HCT116 (cell line): ENCODE measurements around the gene GRID2. TPM values are rescaled to one million over a fixed set of nuclear protein-coding genes. Genes with fewer than 3 reads are reported as not detected.

Experiments used
- ATAC-seq: fragments of 200-7000 bp; cut with Tn5 transposase; 2 replicates; pipeline ENCODE4 v1.9.1; 2020; ENCODE audit warnings: mild to moderate bottlenecking, moderate library complexity
- BruUV-seq: library from RNA; stranded (reverse); fragments of 400-500 nt; replicated peaks from 2 replicates; lab custom pipeline; 2021; lab: Mats Ljungman, UMichigan
- CTCF ChIA-PET: fragments of 300-600 bp; sonication (Branson Sonifier 250); formaldehyde crosslinking; loops from one replicate; lab custom pipeline; 2021; ENCODE audit warnings: antibody characterized with exemption; lab: Charles Lee
- POLR2A ChIA-PET: fragments of 300-600, 350-600 bp; sonication (Branson Sonifier 250); formaldehyde crosslinking; loops from one replicate; lab custom pipeline; 2021; ENCODE audit warnings: antibody characterized with exemption; lab: Charles Lee
- RAD21 ChIA-PET, 2 experiments: fragments of 300-600 bp; sonication (Branson Sonifier 250); formaldehyde crosslinking; loops; one replicate each; lab custom pipeline; 2023; ENCODE audit warnings: low total read pairs in 2 of 2; ENCODE audit not compliant: uncharacterized antibody in 2 of 2, unreplicated experiment in 2 of 2, low non-redundant PET in 1 of 2; lab: Charles Lee
- DNase-seq: peaks from one replicate; pipeline ENCODE4 v3.0.0-alpha.2; 2010; ENCODE audit warnings: low read depth, low spot score
- H2AFZ ChIP-seq: fragments of 200-600 bp; shearing (Covaris generic), sonication (generic); 2 replicates; pipeline ENCODE4 v1.6.1; 2017; ENCODE audit warnings: low read depth, mixed run types, mixed read lengths, antibody characterized with exemption, low read length; ENCODE audit not compliant: poor library complexity, severe bottlenecking
- H3K27ac ChIP-seq: 2 replicates; pipeline ENCODE4 v1.5.1; 2012; ENCODE audit warnings: low read depth, low read length
- H3K27me3 ChIP-seq: fragments of 200-600 bp; sonication (generic); 2 replicates; pipeline ENCODE4 v1.6.1; 2016; ENCODE audit warnings: mixed run types, low read length, mixed read lengths; ENCODE audit not compliant: insufficient read depth
- H3K36me3 ChIP-seq, 2 experiments: fragments of 200-500 bp in 1 of 2; fragments of 200-600 bp in 1 of 2; sonication (Bioruptor generic) in 1 of 2; sonication (generic) in 1 of 2; 2 replicates each; pipeline versions ENCODE4 v1.5.1 to v1.6.1; 2014 to 2016; ENCODE audit warnings: low read length in 2 of 2, inconsistent platforms in 1 of 2, mixed read lengths in 1 of 2, mixed run types in 1 of 2; ENCODE audit not compliant: insufficient read depth in 2 of 2, control insufficient read depth in 1 of 2
- H3K4me1 ChIP-seq, 2 experiments: fragments of 200-600 bp in 1 of 2; sonication (generic) in 1 of 2; 2 replicates each; pipeline versions ENCODE4 v1.5.1 to v1.6.1; 2012 to 2017; ENCODE audit warnings: low read length in 2 of 2, inconsistent platforms in 1 of 2, mild to moderate bottlenecking in 1 of 2, mixed read lengths in 1 of 2, mixed run types in 1 of 2, moderate library complexity in 1 of 2; ENCODE audit not compliant: insufficient read depth in 2 of 2, control insufficient read depth in 1 of 2
- H3K4me2 ChIP-seq: fragments of 200-600 bp; sonication (generic); 2 replicates; pipeline ENCODE4 v1.6.1; 2017; ENCODE audit warnings: mixed run types, low read length, mixed read lengths
- H3K4me3 ChIP-seq, 2 experiments: fragments of 200-600 bp in 1 of 2; sonication (generic) in 1 of 2; replicated peaks in 1 of 2; 2 replicates each; pipeline ENCODE4 v1.5.1; 2011 to 2016; ENCODE audit warnings: low read length in 2 of 2, control low read depth in 1 of 2, low read depth in 1 of 2, mild to moderate bottlenecking in 1 of 2, mixed read lengths in 1 of 2, mixed run types in 1 of 2
- H3K79me2 ChIP-seq: fragments of 200-600 bp; sonication (generic); 2 replicates; pipeline ENCODE4 v1.6.1; 2017; ENCODE audit warnings: mild to moderate bottlenecking, mixed run types, low read length, moderate library complexity, mixed read lengths; ENCODE audit not compliant: insufficient read depth
- H3K9ac ChIP-seq: fragments of 200-600 bp; sonication (generic); 2 replicates; pipeline ENCODE4 v1.6.1; 2016; ENCODE audit warnings: low read length, mixed read lengths
- H3K9me2 ChIP-seq: fragments of 200-600 bp; sonication (generic), shearing (Covaris generic); 2 replicates; pipeline ENCODE4 v1.6.1; 2017; ENCODE audit warnings: mixed run types, mild to moderate bottlenecking, moderate library complexity; ENCODE audit not compliant: insufficient read depth
- H3K9me3 ChIP-seq, 2 experiments: fragments of 200-500 bp in 1 of 2; fragments of 200-600 bp in 1 of 2; sonication (Bioruptor generic) in 1 of 2; sonication (generic) in 1 of 2; 2 replicates each; pipeline ENCODE4 v1.6.1; 2014 to 2017; ENCODE audit warnings: low read length in 2 of 2, mixed read lengths in 2 of 2, inconsistent platforms in 1 of 2, low read depth in 1 of 2, mild to moderate bottlenecking in 1 of 2, mixed run types in 1 of 2, moderate library complexity in 1 of 2; ENCODE audit not compliant: control insufficient read depth in 1 of 2, insufficient read depth in 1 of 2
- H4K20me1 ChIP-seq: fragments of 200-600 bp; sonication (generic), shearing (Covaris generic); 2 replicates; pipeline ENCODE4 v1.6.1; 2017; ENCODE audit warnings: mixed run types, mild to moderate bottlenecking, moderate library complexity; ENCODE audit not compliant: insufficient read depth
- EGR1 ChIP-seq: IDR thresholded peaks from 2 replicates; pipeline ENCODE4 v1.6.1; 2012; ENCODE audit warnings: low read depth
- EZH2 ChIP-seq: fragments of 200-600 bp; sonication (generic); IDR thresholded peaks from 2 replicates; pipeline ENCODE4 v1.6.1; 2017; ENCODE audit warnings: antibody characterized with exemption, mixed run types
- FOSL1 ChIP-seq: IDR thresholded peaks from 2 replicates; pipeline ENCODE4 v1.6.1; 2012; ENCODE audit warnings: low read depth
- JUND ChIP-seq: IDR thresholded peaks from 2 replicates; pipeline ENCODE4 v1.6.1; 2012
- RAD21 ChIP-seq: IDR thresholded peaks from 2 replicates; pipeline ENCODE4 v1.6.1; 2012; ENCODE audit warnings: low read depth, mild to moderate bottlenecking
- SIN3A ChIP-seq: IDR thresholded peaks from 2 replicates; pipeline ENCODE4 v1.6.1; 2012; ENCODE audit warnings: low read depth
- TCF7L2 ChIP-seq: IDR thresholded peaks from 2 replicates; pipeline ENCODE4 v1.7.0; 2011; ENCODE audit warnings: borderline replicate concordance, inconsistent platforms; ENCODE audit not compliant: insufficient read depth, insufficient read length; ENCODE audit errors: extremely low read depth
- intact Hi-C: fragments of 100-400 bp; cut with micrococcal nuclease; formaldehyde crosslinking; loops from 2 replicates; pipeline ENCODE4 v1.10.0; 2022
- total RNA-seq: library from RNA; stranded (reverse); gene quantifications from one replicate; pipeline ENCODE4 v1.2.1, GENCODE V29; 2021; ENCODE audit not compliant: unreplicated experiment
- TF ChIP-seq, protein P1 (sequence below), 3 experiments: fragments of 200-600 bp in 1 of 3; sonication (generic) in 1 of 3; IDR thresholded peaks in 2 of 3; conservative IDR thresholded peaks in 1 of 3; 2 replicates each; pipeline ENCODE4 v1.5.1; 2012 to 2017; ENCODE audit warnings: low read depth in 2 of 3, low read length in 2 of 3, antibody characterized with exemption in 1 of 3, borderline replicate concordance in 1 of 3, control low read depth in 1 of 3, mild to moderate bottlenecking in 1 of 3, mixed read lengths in 1 of 3, mixed run types in 1 of 3, moderate library complexity in 1 of 3; ENCODE audit not compliant: insufficient read depth in 1 of 3
- TF ChIP-seq, protein P2 (sequence below): IDR thresholded peaks from 2 replicates; pipeline ENCODE4 v1.6.1; 2011; ENCODE audit warnings: mild to moderate bottlenecking, low read length, moderate library complexity; ENCODE audit not compliant: insufficient replicate concordance; ENCODE audit errors: extremely low read depth

GRID2 gene
- total RNA-seq, 1 experiment from 2014 or later = not detected

DNA sequence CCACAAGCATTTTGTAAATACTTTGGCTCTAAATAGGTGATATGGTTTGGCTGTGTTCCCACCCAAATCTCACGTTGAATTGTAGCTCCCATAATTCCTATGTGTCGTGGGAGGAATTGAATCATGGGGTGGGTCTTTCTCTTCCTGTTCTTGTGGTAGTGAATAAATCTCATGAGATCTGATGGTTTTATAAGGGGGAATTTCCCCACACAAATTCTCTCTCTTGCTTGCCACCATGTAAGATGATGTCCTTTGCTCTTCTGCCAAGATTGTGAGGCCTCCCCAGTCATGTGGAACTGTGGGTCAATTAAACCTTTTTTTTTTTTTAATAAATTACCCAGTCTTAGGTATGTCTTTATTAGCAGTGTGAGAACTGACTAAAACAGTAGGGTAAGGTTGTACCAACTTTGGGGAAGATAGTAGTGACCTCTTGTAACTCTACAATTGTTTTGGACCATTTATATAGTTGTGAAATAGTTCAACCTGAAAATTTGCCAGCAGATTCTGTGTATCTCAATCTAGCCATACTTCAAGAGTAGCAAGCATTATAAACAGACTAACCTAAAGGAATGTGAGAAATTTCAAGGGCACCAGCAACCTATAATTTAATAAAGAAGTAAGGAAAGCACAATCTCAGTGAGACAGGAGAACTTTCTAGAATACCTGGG lies 727.8 kb downstream of the GRID2 start:
- Histone ChIP-seq H3K9me3 (no peaks in the 10 kb centered on the region), H2AFZ (no peak overlapping the region), H3K27me3 (no peaks in the 10 kb centered on the region), H3K27ac (no peak overlapping the region), H3K9ac (no peak overlapping the region), H3K36me3 (no peaks in the 10 kb centered on the region), H3K4me1 (no peaks in the 10 kb centered on the region), H4K20me1 (no peaks in the 10 kb centered on the region), H3K79me2 (no peaks in the 10 kb centered on the region), H3K9me2 (no peaks in the 10 kb centered on the region), H3K4me3 (no peak overlapping the region), H3K4me2 (no peak overlapping the region)
- DNase-seq (no peak), ATAC-seq (no peak)
- ChIA-PET POLR2A (no interaction called here), CTCF (no interaction called here), RAD21 (no interaction called here)
- intact Hi-C loops = no loop called here
- no TSS peak for BruUV-seq
- TF ChIP-seq TCF7L2 (no peak), RAD21 (no peak), EZH2 (no peak), SIN3A (no peak), FOSL1 (no peak), EGR1 (no peak), JUND (no peak)
- TF ChIP-seq, protein P1, sequence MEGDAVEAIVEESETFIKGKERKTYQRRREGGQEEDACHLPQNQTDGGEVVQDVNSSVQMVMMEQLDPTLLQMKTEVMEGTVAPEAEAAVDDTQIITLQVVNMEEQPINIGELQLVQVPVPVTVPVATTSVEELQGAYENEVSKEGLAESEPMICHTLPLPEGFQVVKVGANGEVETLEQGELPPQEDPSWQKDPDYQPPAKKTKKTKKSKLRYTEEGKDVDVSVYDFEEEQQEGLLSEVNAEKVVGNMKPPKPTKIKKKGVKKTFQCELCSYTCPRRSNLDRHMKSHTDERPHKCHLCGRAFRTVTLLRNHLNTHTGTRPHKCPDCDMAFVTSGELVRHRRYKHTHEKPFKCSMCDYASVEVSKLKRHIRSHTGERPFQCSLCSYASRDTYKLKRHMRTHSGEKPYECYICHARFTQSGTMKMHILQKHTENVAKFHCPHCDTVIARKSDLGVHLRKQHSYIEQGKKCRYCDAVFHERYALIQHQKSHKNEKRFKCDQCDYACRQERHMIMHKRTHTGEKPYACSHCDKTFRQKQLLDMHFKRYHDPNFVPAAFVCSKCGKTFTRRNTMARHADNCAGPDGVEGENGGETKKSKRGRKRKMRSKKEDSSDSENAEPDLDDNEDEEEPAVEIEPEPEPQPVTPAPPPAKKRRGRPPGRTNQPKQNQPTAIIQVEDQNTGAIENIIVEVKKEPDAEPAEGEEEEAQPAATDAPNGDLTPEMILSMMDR (IDR thresholded peaks at IDR 0.05 in 2 of 3, conservative IDR thresholded peaks at IDR 0.05 in 1 of 3; ENCODE audit: borderline replicate concordance in 1 of 3, insufficient read depth in 1 of 3, low read depth in 2 of 3, low read length in 2 of 3) = no peak
- TF ChIP-seq, protein P2, sequence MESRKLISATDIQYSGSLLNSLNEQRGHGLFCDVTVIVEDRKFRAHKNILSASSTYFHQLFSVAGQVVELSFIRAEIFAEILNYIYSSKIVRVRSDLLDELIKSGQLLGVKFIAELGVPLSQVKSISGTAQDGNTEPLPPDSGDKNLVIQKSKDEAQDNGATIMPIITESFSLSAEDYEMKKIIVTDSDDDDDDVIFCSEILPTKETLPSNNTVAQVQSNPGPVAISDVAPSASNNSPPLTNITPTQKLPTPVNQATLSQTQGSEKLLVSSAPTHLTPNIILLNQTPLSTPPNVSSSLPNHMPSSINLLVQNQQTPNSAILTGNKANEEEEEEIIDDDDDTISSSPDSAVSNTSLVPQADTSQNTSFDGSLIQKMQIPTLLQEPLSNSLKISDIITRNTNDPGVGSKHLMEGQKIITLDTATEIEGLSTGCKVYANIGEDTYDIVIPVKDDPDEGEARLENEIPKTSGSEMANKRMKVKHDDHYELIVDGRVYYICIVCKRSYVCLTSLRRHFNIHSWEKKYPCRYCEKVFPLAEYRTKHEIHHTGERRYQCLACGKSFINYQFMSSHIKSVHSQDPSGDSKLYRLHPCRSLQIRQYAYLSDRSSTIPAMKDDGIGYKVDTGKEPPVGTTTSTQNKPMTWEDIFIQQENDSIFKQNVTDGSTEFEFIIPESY = no peak
